HTR-8/SVneo (cell line): Measurements from ENCODE around the gene OR6M1.

Experiments
- DNase-seq: peaks from one replicate; pipeline ENCODE4 v3.0.0; 2011; ENCODE audit warnings: low spot score, mixed read lengths; ENCODE audit not compliant: insufficient read length
- FAIRE-seq: peaks from 2 replicates; lab custom pipeline; 2011; peaks lifted over from hg19 to GRCh38; lab: Jason Lieb, UNC

The OR6M1 gene

DNA sequence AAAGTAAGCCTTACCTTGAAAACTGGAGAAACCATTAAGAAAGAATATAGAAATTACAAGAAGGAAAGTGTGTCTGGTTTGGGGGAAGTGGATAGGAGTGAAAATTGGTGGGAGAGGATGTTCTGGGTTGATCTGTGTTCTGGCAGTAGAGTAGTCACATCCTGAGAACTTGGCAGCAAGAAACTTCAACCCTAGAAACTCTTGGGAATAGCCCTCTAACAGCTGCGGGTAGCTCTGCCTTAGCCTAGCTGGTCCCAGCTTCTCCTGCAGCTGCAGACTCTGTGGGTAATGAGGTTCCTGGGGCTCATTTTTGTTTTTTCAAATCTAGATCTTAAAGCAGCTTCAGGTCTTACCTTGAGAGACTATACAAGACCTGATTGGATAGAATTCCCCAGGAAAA, 27.6 kb downstream of the OR6M1 start:
- FAIRE-seq (no peak), DNase-seq (no peak)

DNA sequence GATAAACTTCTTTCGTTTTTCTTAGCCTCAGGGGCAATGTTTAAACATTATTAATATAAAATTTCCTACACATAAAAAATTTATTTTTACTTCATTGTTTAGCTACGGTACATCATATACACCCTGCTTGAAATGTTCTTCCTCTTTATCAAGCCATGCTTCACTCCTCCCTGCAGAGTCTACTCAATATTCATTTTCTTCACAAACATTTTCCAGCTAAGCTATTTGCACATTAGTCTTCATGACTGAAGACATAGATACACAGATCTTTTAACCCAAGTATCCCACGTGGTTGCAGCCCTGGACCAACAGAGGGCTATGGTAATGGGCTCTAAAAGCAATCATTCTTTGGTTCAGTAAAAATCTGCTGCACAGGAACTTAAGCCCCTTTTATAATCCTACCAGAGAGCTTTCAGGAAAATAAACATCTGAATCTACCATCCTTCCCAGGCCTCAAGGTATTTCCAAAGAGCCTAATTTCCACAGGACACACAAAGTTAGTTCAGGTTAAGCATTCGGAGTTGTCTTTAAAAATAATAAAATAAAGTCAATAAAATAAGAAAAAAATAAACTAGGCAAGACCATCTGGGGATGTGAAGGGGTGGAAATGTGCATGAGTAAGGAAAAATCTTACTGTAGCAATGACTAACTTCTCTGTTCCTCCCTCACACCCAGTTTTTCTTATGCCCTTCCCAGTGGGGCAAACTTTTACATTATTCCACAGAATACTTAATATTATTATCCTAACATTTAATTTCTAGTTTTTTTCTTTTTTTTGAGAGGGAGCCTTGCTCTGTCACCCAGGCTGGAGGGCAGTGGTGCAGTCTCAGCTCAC, 30.2 kb downstream of the OR6M1 start:
- no peak for DNase-seq
- FAIRE-seq, result no peak

DNA sequence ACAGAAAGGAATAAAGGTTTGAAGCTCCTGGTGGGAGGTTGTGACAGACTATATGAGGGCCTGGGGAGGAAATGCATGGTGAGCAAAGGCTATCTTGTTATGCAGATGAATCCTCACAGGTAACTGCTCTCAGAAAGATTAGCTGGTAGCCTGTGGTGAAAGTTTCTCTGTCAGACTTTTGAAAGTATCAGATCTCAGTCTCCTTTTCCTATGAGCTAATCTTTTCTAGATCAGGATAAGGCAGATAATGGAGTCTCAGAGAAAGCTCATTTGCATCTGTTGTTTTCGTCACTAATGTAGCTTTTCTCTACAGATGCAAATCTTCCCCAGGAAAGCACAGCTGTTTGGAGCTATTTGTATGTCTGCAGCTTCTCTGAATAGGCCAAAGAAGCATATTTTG, 30.9 kb downstream of the OR6M1 start:
- DNase-seq, result no peak
- no peak for FAIRE-seq

DNA sequence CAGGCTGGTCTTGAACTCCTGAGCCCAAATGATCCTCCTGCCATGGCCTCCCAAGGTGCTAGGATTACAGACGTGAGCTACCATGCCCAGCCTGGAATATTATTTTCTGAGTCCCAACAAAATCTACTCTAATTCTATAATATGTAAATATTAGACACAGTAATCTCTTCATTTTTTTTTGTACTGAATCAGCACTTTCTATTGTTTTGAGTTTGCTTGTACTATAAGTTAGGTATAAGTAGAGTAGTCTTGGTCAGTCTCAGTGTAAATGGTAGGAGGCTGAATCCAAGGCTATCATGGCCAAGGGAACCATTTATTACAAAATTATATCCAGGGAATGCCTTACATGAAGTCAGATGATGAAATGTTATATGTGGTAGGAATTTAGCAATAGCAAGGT, 32.2 kb downstream of the OR6M1 start:
- FAIRE-seq (no peak), DNase-seq (no peak)

DNA sequence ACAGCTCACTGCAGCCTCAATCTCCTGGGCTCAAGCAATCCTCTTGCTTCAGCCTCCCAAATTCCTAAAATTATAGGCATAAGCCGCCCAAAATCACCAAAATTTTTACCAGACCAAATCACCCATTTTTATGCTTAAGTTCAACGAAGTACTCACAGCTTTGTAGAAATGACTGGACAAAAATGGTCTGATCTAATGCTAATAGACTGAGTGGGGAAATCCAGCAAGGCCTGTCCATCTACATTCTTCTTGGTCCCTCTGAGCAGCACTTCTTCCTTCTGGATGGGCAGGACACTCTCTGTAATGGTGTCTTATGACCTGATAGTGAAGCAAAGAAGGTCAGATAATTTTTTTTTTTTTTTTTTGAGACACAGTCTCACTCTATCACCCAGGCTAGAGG, 33.1 kb downstream of the OR6M1 start:
- no peak for FAIRE-seq
- DNase-seq, result no peak

DNA sequence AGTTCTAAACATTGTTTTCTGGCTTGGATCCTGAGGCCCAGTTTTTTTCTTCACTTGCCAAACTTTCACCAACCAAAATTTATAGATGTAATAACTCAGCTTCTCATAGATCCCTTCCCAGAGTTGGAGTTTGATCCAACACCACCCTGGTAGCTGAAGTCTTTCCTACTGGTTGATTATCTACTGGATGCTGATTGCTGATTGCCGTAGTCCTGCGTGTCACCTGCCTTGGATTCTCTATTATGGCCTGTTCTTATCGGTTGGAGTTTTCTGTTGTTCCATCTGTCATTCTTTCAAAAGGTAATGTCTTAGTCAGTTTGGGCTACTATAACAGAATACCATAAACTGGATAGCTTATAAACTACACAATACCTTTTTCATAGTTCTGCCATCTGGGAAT, 34.5 kb downstream of the OR6M1 start:
- DNase-seq (no peak), FAIRE-seq (no peak)

DNA sequence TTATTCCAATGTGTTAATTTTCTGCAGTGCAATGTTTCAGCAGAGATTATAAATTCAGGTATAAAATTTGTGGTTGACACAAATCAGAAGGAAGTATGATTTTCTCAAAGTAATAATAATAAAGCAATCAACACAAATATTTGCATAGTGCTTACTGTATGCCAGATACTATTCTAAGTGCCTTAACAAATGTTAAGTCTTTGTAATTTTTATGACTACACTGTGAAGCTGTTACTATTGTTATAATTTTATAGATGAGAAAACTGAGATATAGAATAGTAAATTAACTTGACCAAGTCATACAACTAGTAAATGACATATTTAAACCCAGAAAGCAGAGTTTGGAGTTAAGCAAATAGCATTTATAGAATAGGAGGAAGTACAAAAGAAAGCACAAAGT, 35.4 kb downstream of the OR6M1 start:
- FAIRE-seq, result no peak

DNA sequence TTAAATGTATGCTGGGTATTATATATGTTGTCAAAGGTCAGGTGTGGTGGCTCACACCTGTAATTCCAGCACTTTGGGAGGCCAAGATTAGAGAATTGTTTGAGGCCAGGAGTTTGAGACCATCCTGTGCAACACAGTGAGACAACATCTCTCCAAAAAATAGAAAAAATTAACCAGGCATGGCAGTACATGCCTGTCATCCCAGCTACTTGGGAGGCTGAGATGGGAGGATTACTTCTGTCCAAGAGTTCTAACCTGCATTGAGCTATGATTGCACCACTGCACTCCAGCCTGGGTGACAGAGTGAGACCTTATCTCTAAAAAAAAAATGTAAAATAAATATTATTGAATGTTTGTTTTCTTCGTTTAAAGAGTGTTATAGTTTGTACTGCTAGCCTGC, 40.5 kb downstream of the OR6M1 start:
- DNase-seq (no peak), FAIRE-seq (no peak)

More for the DNA sequence above, 35.4 kb downstream of the OR6M1 start:
- no peak for DNase-seq

DNA sequence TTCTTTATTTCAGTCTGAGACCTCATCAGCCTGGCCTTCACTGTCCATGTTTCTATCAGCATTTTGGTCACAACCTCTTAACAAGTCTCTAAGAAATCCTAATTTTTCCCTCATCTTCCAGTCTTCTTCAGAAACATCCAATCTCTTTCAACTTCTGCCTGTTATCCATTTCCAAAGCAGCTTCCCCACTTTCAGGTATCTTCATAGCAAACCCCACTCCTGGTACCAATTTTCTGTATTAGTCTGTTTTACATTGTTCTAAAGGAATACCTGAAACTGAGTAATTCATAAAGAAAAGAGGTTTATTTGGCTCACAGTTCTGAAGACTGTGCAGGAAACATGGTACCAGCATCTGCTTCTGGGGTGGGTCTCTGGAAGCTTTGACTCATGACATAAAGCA, 43.7 kb downstream of the OR6M1 start:
- no peak for FAIRE-seq
- no peak for DNase-seq

DNA sequence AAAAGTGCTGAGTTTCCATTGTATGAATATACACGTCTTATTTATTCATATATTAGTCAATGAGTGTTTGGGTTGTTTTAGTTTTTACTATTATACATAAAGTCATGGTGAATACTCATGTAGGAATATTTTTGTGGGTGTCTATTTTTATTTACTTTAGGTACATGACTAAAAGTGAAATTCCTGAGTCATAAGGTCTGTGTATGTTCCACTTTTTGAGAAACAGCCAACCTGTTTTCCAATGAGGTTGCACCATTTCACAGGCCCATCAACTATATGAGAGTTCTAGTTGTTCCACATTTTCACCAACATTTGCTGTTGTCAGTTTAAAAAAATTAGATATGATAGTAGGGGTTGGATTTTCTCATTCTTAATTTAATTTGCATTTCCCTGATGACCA, 45.3 kb downstream of the OR6M1 start:
- FAIRE-seq (no peak), DNase-seq (no peak)

DNA sequence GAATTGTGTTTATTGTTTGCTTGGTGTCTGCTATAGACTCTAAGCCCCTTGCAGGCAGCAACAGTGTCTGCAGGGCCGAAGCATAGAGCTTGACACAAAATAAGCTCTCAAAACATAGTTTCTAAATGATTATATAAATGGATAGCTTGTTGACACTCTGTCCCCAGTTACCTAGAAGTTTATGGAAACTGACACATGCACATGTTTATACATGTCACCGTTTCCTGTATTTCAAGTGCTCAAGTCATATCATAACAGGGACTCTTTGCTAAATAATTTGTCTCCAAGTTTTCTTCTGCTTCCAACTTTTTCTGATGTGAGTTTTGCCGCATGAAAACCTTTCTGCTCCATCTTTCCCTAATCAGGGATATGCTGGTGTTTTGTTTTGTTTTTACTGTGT, 48.2 kb downstream of the OR6M1 start:
- no peak for FAIRE-seq
- DNase-seq, result no peak

DNA sequence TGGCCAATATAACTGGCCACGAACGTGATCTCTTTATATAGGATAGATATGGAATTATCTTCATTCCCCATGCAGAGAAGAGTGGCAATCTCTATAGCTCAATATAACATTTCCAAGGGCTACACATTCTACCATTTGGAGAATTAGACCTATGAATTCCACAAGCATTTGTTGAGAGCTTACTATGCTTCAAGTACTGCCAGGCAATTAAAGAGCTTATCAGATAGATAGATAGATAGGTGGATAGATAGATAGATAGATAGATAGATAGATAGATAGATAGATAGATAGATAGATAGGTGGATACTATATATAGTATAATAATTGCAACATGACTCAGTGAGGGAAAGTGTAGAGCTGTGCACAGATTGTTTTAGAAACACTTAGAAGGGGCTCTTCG, 50.3 kb downstream of the OR6M1 start:
- FAIRE-seq, result no peak

More for the DNA sequence above, 50.3 kb downstream of the OR6M1 start:
- no peak for DNase-seq
